Panc1 (cell line): ENCODE measurements around the gene DHRS7C. TPM values are rescaled to one million over a fixed set of nuclear protein-coding genes. Genes with fewer than 3 reads are reported as not detected.

Experiments used
- ATAC-seq: fragments of 200-7000 bp; cut with Tn5 transposase; 2 replicates; pipeline ENCODE4 v1.9.1; 2020; ENCODE audit warnings: mild to moderate bottlenecking, moderate library complexity
- BruUV-seq: library from RNA; stranded (reverse); fragments of 400-500 nt; replicated peaks from 2 replicates; lab custom pipeline; 2021; lab: Mats Ljungman, UMichigan
- CTCF ChIA-PET: fragments of 300-600 bp; sonication (Branson Sonifier 250); formaldehyde crosslinking; loops from one replicate; lab custom pipeline; 2022; ENCODE audit warnings: antibody characterized with exemption; lab: Charles Lee
- POLR2A ChIA-PET: fragments of 300-600 bp; sonication (Branson Sonifier 250); formaldehyde crosslinking; loops from one replicate; lab custom pipeline; 2022; ENCODE audit warnings: antibody characterized with exemption; lab: Charles Lee
- DNase-seq: peaks from one replicate; pipeline ENCODE4 v3.0.0-alpha.2; 2010; ENCODE audit warnings: low read depth, low spot score
- H3K27ac ChIP-seq: 2 replicates; pipeline ENCODE4 v1.5.1; 2011; ENCODE audit warnings: mild to moderate bottlenecking, low read length, inconsistent platforms
- H3K27me3 ChIP-seq: fragments of 200-500 bp; sonication (Bioruptor generic); 2 replicates; pipeline ENCODE4 v1.6.0; 2014; ENCODE audit warnings: low read length, inconsistent platforms; ENCODE audit not compliant: control insufficient read depth, insufficient read depth
- H3K36me3 ChIP-seq: fragments of 200-500 bp; sonication (Bioruptor generic); 2 replicates; pipeline ENCODE4 v1.5.1; 2014; ENCODE audit warnings: inconsistent platforms, mild to moderate bottlenecking, low read length, moderate library complexity; ENCODE audit not compliant: control insufficient read depth, insufficient read depth
- H3K4me1 ChIP-seq: 2 replicates; pipeline ENCODE4 v1.5.1; 2011; ENCODE audit warnings: inconsistent platforms, mild to moderate bottlenecking, low read length, moderate library complexity; ENCODE audit not compliant: control insufficient read depth, insufficient read depth
- H3K4me3 ChIP-seq, 2 experiments: 2 replicates each; pipeline ENCODE4 v1.5.1; 2011 to 2012; ENCODE audit warnings: low read depth in 2 of 2, low read length in 2 of 2, mild to moderate bottlenecking in 2 of 2, inconsistent platforms in 1 of 2, moderate library complexity in 1 of 2
- H3K9me3 ChIP-seq: fragments of 200-500 bp; sonication (Bioruptor generic); 2 replicates; pipeline ENCODE4 v1.5.1; 2014; ENCODE audit warnings: low read depth, mild to moderate bottlenecking, inconsistent platforms, low read length, moderate library complexity; ENCODE audit not compliant: control insufficient read depth, insufficient read depth
- POLR2AphosphoS5 ChIP-seq: IDR thresholded peaks from 2 replicates; pipeline ENCODE4 v1.6.1; 2012; ENCODE audit warnings: mild to moderate bottlenecking, low read depth, low read length, moderate library complexity
- SIN3A ChIP-seq: IDR thresholded peaks from 2 replicates; pipeline ENCODE4 v1.6.1; 2012; ENCODE audit warnings: low read depth, mild to moderate bottlenecking, low read length, moderate library complexity, borderline replicate concordance; ENCODE audit not compliant: insufficient read depth
- TCF7L2 ChIP-seq: IDR thresholded peaks from 2 replicates; pipeline ENCODE4 v1.6.1; 2011; ENCODE audit warnings: mild to moderate bottlenecking, low read depth, low read length, inconsistent platforms
- in situ Hi-C: cut with HindIII; loops from 2 replicates; pipeline ENCODE4 v1.10.0; 2016; ENCODE audit warnings: low sequenced_read_pairs, low pct_unique_long_range_greater_than_20kb
- intact Hi-C: fragments of 100-400 bp; cut with micrococcal nuclease; formaldehyde crosslinking; loops from one replicate; pipeline ENCODE4 v1.10.0; 2022; ENCODE audit not compliant: unreplicated experiment
- total RNA-seq: library from RNA; stranded (reverse); gene quantifications from one replicate; pipeline ENCODE4 v1.2.1, GENCODE V29; 2021; ENCODE audit not compliant: unreplicated experiment
- TF ChIP-seq, protein P1 (sequence below): fragments of 450-650 bp; IDR thresholded peaks from 2 replicates; pipeline ENCODE4 v1.5.1; 2017; ENCODE audit warnings: mild to moderate bottlenecking
- TF ChIP-seq, protein P2 (sequence below), 2 experiments: IDR thresholded peaks; 2 replicates each; pipeline ENCODE4 v1.6.1; 2011 to 2012; ENCODE audit warnings: low read depth in 2 of 2, control low read depth in 1 of 2, low read length in 1 of 2, mild to moderate bottlenecking in 1 of 2, moderate library complexity in 1 of 2; ENCODE audit not compliant: insufficient read depth in 1 of 2

The DHRS7C gene
- total RNA-seq, 1 experiment from 2014 or later, result not detected

DNA sequence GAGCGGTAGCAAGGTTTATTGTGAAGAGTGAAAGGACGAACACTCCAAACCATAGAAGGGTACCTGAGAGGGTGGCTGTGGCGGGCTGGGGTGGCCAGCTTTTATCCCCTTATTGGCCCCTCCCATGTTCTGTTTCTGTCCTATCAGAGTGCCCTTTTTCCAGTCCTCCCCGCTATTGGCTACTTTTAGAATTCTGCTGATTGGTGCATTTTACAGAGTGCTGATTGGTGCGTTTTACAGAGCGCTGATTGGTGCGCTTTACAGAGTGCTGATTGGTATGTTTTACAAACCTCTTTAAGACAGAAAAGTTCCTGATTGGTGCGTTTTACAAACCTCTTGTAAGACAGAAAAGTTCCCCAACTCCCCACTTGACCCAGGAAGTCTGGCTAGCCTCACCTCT, 18.0 kb upstream of the DHRS7C start:
- no TSS peak for BruUV-seq
- DNase-seq, result no peak
- Histone ChIP-seq H3K9me3 (no peaks in the 10 kb centered on the region), H3K27ac (no peak overlapping the region), H3K27me3 (no peaks in the 10 kb centered on the region; the same call in 1 of the 2 replicates), H3K4me1 (no peaks in the 10 kb centered on the region), H3K4me3 (no peak overlapping the region), H3K36me3 (no peaks in the 10 kb centered on the region)
- ChIA-PET CTCF (no interaction called here), POLR2A (no interaction called here)
- no peak for TF ChIP-seq SIN3A
- TF ChIP-seq, protein P1, sequence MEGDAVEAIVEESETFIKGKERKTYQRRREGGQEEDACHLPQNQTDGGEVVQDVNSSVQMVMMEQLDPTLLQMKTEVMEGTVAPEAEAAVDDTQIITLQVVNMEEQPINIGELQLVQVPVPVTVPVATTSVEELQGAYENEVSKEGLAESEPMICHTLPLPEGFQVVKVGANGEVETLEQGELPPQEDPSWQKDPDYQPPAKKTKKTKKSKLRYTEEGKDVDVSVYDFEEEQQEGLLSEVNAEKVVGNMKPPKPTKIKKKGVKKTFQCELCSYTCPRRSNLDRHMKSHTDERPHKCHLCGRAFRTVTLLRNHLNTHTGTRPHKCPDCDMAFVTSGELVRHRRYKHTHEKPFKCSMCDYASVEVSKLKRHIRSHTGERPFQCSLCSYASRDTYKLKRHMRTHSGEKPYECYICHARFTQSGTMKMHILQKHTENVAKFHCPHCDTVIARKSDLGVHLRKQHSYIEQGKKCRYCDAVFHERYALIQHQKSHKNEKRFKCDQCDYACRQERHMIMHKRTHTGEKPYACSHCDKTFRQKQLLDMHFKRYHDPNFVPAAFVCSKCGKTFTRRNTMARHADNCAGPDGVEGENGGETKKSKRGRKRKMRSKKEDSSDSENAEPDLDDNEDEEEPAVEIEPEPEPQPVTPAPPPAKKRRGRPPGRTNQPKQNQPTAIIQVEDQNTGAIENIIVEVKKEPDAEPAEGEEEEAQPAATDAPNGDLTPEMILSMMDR, result no peak
- TF ChIP-seq, protein P2, sequence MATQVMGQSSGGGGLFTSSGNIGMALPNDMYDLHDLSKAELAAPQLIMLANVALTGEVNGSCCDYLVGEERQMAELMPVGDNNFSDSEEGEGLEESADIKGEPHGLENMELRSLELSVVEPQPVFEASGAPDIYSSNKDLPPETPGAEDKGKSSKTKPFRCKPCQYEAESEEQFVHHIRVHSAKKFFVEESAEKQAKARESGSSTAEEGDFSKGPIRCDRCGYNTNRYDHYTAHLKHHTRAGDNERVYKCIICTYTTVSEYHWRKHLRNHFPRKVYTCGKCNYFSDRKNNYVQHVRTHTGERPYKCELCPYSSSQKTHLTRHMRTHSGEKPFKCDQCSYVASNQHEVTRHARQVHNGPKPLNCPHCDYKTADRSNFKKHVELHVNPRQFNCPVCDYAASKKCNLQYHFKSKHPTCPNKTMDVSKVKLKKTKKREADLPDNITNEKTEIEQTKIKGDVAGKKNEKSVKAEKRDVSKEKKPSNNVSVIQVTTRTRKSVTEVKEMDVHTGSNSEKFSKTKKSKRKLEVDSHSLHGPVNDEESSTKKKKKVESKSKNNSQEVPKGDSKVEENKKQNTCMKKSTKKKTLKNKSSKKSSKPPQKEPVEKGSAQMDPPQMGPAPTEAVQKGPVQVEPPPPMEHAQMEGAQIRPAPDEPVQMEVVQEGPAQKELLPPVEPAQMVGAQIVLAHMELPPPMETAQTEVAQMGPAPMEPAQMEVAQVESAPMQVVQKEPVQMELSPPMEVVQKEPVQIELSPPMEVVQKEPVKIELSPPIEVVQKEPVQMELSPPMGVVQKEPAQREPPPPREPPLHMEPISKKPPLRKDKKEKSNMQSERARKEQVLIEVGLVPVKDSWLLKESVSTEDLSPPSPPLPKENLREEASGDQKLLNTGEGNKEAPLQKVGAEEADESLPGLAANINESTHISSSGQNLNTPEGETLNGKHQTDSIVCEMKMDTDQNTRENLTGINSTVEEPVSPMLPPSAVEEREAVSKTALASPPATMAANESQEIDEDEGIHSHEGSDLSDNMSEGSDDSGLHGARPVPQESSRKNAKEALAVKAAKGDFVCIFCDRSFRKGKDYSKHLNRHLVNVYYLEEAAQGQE (IDR thresholded peaks at IDR 0.05; ENCODE audit: insufficient read depth in 1 of 2, low read depth in 2 of 2, low read length in 1 of 2), result no peak
- no peak for TF ChIP-seq POLR2AphosphoS5
- TF ChIP-seq TCF7L2, result no peak
- in situ Hi-C loops (no loop called here), intact Hi-C loops (no loop called here)
- ATAC-seq, result no peak

DNA sequence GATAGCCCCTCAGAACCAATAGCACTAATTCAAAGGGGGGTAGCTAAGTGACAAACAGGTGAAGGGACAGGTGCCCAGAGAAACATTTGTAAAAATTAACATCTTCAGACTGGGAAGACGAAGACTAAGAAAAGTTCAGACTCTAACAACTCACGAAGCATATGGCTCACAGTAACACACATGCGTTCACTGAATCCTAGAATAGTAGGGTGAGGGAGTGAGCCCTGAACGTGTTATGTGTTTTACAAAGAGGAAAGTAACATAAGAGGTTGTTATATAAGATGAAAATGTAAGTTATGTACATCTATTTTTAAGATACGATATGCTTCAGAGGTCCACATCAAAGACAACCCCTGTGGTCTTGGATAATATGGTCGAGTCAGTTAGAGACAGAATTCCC, 15.3 kb upstream of the DHRS7C start:
- TF ChIP-seq TCF7L2, result no peak
- TF ChIP-seq, protein P1, result no peak
- TF ChIP-seq SIN3A, result no peak
- TF ChIP-seq, protein P2 (IDR thresholded peaks at IDR 0.05; ENCODE audit: insufficient read depth in 1 of 2, low read depth in 2 of 2, low read length in 1 of 2), result no peak
- TF ChIP-seq POLR2AphosphoS5, result no peak
- Histone ChIP-seq H3K27me3 (no peaks in the 10 kb centered on the region; the same call in 1 of the 2 replicates), H3K4me1 (peaks cover 8% of the 10 kb centered on the region), H3K4me3 (no peak overlapping the region), H3K27ac (no peak overlapping the region), H3K36me3 (no peaks in the 10 kb centered on the region), H3K9me3 (no peaks in the 10 kb centered on the region)
- no TSS peak for BruUV-seq
- in situ Hi-C loops, result no loop called here
- intact Hi-C loops, result no loop called here
- ATAC-seq (no peak), DNase-seq (no peak)
- ChIA-PET POLR2A (no interaction called here), CTCF (no interaction called here)
